ENCODE data around the gene NXNL1.

DNA sequence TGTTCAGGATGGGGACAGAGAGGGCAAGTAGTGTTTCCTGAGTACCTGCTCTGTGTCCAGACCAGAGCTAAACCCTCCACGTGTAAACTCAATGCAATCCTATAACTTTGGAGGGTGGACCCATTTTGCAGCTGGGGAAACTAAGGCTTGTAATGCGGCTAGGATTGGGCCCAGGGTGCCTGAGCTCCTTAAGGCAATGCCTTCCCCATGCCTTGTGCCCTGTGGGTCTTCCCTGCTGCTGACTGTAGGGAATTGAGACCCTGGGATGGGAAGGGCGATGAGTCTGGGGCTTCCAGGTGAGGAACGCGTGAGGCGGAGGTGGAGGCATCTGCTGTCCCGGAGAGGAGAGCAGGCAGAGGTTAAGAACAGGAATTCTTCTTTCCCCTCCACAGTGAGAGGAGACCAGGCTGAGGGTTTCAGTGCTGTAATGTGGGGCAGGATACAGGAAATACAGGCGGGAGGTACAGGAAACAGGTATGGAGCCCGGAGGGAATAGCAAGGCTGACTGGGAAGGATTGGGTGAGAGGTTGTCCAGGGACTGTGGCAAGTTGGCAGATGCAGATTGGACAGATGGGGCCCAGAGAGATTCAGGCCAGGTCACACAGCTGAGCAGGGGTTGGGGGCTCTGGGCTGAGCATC lies 28.8 kb upstream of the NXNL1 start:
- TF ChIP-seq POLR2A (IDR thresholded peaks at IDR 0.05; ENCODE audit: low read depth, low read length): no peak
- no peak for TF ChIP-seq POLR2AphosphoS5 (IDR thresholded peaks at IDR 0.05; ENCODE audit: low read depth, low read length)
- no peak for TF ChIP-seq TAF1 (IDR thresholded peaks at IDR 0.05; ENCODE audit: low read depth, low read length)
- TF ChIP-seq POU2F2 (IDR thresholded peaks at IDR 0.05; ENCODE audit: low read depth, low read length): no peak

Data from GM12891 (cell line).